ENCODE results near the gene ELOA. TPM values are rescaled to one million over a fixed set of nuclear protein-coding genes. Genes with fewer than 3 reads are reported as not detected.

ELOA gene
- total and polyA plus RNA-seq, 9 of the 15 experiments (the other 6 are each of a cell fraction or from before 2014, with no cell fraction given), result 31.9 to 98.6 (median 61.3) TPM

DNA sequence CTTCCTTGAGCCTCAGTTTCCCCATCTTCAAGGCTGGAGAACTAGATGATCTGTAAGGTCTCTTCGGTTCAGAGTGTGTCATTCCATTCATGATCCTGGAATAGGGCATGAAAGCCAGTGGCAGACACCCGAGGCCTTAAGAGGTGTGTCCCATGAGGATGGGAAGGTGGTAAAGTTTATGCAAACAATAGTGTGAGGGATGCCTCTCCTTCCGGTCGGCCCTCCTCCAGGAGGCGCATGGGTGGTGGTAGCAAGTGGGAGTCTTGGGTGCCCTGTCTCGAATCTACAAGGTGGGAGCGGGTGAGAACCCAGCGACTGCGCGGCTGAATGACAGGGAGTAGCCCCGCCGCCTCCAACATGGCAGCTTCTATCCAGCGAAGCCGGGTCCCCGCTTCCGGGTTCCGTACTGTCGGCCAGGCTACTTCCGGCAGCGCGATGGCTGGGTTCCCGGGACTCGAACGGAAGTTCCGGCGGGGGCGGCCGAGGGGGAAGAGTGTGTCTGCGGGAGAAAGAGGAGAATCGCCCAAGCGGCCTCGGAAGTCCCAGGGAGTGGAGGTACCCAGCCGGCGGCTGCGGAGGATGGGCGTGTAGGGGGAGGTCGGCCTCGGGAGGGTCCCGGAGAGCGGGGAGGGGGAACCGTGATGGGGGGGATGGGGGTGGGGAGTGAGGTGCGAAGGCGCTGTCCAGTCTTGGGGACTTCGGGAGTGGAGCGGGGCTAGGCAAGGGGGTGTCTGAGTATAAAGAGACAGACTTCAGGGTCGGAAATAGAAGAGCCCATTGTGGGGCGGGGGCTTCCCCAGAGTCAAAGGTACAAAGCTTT lies 47.6 kb downstream of the ELOA start, which contains the start of gene LYPLA2 (continued):
- TF ChIP-seq, protein P1, sequence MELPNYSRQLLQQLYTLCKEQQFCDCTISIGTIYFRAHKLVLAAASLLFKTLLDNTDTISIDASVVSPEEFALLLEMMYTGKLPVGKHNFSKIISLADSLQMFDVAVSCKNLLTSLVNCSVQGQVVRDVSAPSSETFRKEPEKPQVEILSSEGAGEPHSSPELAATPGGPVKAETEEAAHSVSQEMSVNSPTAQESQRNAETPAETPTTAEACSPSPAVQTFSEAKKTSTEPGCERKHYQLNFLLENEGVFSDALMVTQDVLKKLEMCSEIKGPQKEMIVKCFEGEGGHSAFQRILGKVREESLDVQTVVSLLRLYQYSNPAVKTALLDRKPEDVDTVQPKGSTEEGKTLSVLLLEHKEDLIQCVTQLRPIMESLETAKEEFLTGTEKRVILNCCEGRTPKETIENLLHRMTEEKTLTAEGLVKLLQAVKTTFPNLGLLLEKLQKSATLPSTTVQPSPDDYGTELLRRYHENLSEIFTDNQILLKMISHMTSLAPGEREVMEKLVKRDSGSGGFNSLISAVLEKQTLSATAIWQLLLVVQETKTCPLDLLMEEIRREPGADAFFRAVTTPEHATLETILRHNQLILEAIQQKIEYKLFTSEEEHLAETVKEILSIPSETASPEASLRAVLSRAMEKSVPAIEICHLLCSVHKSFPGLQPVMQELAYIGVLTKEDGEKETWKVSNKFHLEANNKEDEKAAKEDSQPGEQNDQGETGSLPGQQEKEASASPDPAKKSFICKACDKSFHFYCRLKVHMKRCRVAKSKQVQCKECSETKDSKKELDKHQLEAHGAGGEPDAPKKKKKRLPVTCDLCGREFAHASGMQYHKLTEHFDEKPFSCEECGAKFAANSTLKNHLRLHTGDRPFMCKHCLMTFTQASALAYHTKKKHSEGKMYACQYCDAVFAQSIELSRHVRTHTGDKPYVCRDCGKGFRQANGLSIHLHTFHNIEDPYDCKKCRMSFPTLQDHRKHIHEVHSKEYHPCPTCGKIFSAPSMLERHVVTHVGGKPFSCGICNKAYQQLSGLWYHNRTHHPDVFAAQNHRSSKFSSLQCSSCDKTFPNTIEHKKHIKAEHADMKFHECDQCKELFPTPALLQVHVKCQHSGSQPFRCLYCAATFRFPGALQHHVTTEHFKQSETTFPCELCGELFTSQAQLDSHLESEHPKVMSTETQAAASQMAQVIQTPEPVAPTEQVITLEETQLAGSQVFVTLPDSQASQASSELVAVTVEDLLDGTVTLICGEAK (IDR thresholded peaks at IDR 0.05), result peak; percentile 99
- TF ChIP-seq, protein P1 (CRISPR knock-in tag; IDR thresholded peaks at IDR 0.05), result no peak
- TF ChIP-seq MYBL2 (IDR thresholded peaks at IDR 0.05; ENCODE audit: low read depth) (no peak), MYBL2 (CRISPR knock-in tag; IDR thresholded peaks at IDR 0.05; ENCODE audit: borderline replicate concordance) (no peak), FOXJ2 (tag; IDR thresholded peaks at IDR 0.05) (no peak; the same call in 1 of the 2 replicates), ZNF174 (CRISPR knock-in tag; IDR thresholded peaks at IDR 0.05) (no peak), TEAD1 (CRISPR knock-in tag; IDR thresholded peaks at IDR 0.05) (peak; percentile 24 to 75; a peak in 1 of 4 replicates), ZNF3 (CRISPR knock-in tag; IDR thresholded peaks at IDR 0.05) (no peak), ZNF57 (CRISPR knock-in tag; IDR thresholded peaks at IDR 0.05) (no peak), GTF2A2 (tag; IDR thresholded peaks at IDR 0.05) (no peak), RFX5 (IDR thresholded peaks at IDR 0.05; ENCODE audit: low read depth, low read length) (no peak), LARP7 (IDR thresholded peaks at IDR 0.05) (no peak), CAMTA2 (CRISPR knock-in tag; conservative IDR thresholded peaks at IDR 0.05) (no peak), ZBTB7A (IDR thresholded peaks at IDR 0.05; ENCODE audit: borderline replicate concordance, control insufficient read depth, low read depth, low read length) (peak; percentile 46; the same call in 1 of the 2 replicates), TBL1XR1 (IDR thresholded peaks at IDR 0.05; ENCODE audit: low read length in 2 of 2) (no peak), ZC3H4 (CRISPR knock-in tag; IDR thresholded peaks at IDR 0.05; ENCODE audit: borderline replicate concordance) (peak; percentile 82; the same call in 1 of the 2 replicates), RBM34 (IDR thresholded peaks at IDR 0.05; ENCODE audit: borderline replicate concordance, insufficient read depth, low read length) (no peak), ZNF644 (tag; IDR thresholded peaks at IDR 0.05; ENCODE audit: low read depth) (no peak)
- TF ChIP-seq, protein P2, sequence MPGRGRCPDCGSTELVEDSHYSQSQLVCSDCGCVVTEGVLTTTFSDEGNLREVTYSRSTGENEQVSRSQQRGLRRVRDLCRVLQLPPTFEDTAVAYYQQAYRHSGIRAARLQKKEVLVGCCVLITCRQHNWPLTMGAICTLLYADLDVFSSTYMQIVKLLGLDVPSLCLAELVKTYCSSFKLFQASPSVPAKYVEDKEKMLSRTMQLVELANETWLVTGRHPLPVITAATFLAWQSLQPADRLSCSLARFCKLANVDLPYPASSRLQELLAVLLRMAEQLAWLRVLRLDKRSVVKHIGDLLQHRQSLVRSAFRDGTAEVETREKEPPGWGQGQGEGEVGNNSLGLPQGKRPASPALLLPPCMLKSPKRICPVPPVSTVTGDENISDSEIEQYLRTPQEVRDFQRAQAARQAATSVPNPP (IDR thresholded peaks at IDR 0.05; ENCODE audit: borderline replicate concordance, insufficient read depth, insufficient read length), result no peak

Data from K562 (cell line).